ENCODE data around the gene TDO2. TPM values are rescaled to one million over a fixed set of nuclear protein-coding genes. Genes with fewer than 3 reads are reported as not detected.

TDO2 gene
- total and polyA plus RNA-seq, 8 donors = 7.4 to 52.4 (median 29.8) TPM

- no peaks in the 10 kb centered on the region for H3K36me3 ChIP-seq
- no peaks in the 10 kb centered on the region for H3K4me1 ChIP-seq
- no peak for DNase-seq
- H3K27me3 ChIP-seq = no peaks in the 10 kb centered on the region
- ATAC-seq = no peak
- H3K27ac ChIP-seq = no peak overlapping the region
- intact Hi-C loops (cut with DNase I) = no loop called here
- TF ChIP-seq, protein P1, sequence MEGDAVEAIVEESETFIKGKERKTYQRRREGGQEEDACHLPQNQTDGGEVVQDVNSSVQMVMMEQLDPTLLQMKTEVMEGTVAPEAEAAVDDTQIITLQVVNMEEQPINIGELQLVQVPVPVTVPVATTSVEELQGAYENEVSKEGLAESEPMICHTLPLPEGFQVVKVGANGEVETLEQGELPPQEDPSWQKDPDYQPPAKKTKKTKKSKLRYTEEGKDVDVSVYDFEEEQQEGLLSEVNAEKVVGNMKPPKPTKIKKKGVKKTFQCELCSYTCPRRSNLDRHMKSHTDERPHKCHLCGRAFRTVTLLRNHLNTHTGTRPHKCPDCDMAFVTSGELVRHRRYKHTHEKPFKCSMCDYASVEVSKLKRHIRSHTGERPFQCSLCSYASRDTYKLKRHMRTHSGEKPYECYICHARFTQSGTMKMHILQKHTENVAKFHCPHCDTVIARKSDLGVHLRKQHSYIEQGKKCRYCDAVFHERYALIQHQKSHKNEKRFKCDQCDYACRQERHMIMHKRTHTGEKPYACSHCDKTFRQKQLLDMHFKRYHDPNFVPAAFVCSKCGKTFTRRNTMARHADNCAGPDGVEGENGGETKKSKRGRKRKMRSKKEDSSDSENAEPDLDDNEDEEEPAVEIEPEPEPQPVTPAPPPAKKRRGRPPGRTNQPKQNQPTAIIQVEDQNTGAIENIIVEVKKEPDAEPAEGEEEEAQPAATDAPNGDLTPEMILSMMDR (IDR thresholded peaks at IDR 0.05) = no peak
- H3K4me3 ChIP-seq = no peak overlapping the region
- no peaks in the 10 kb centered on the region for H3K9me3 ChIP-seq
Observed at GRCh38 chr4:155911905-155912304, 8.4 kb downstream of the TDO2 start.

GRCh38 chr4:155914782-155915181, 11.3 kb downstream of the TDO2 start:
- intact Hi-C loops (cut with DNase I) = no loop called here
- Histone ChIP-seq H3K36me3 (no peaks in the 10 kb centered on the region), H3K4me1 (no peaks in the 10 kb centered on the region), H3K27me3 (no peaks in the 10 kb centered on the region), H3K9me3 (no peaks in the 10 kb centered on the region), H3K4me3 (no peak overlapping the region), H3K27ac (no peak overlapping the region)
- TF ChIP-seq, protein P1 (IDR thresholded peaks at IDR 0.05) = no peak
- ATAC-seq = no peak
- DNase-seq = no peak

- Histone ChIP-seq H3K4me1 (no peaks in the 10 kb centered on the region), H3K27ac (no peak overlapping the region), H3K27me3 (no peaks in the 10 kb centered on the region), H3K4me3 (no peak overlapping the region), H3K9me3 (no peaks in the 10 kb centered on the region), H3K36me3 (peaks cover 0 to 13% of the 10 kb centered on the region in 2 donors)
- DNase-seq (no peak), ATAC-seq (no peak)
- TF ChIP-seq, protein P1 (IDR thresholded peaks at IDR 0.05) = no peak
- intact Hi-C loops (cut with DNase I) = no loop called here
Observed at GRCh38 chr4:155921597-155921996, 18.1 kb downstream of the TDO2 start.

DNA sequence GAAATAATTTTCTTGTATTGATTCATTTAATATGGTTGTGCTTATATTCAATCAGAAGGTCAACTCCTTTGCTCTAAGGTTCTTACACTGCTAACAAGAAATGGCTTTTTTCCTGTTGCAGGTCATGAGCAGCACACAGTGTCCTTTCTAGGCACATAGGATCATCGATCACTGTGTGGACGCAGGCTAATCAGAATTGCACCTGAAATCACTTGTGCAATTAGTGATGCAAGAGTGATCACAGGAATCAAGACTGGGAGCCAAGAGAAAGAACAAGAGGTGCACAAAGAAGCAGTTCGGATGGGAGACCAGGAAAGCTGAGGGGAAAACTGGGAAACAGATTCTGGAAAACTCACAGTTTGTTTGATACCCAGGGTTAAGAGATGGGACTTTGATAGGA, 21.1 kb downstream of the TDO2 start:
- no peak overlapping the region for H3K27ac ChIP-seq
- peaks cover 0 to 3% of the 10 kb centered on the region in 2 donors for H3K9me3 ChIP-seq
- DNase-seq = no peak
- TF ChIP-seq, protein P1 (IDR thresholded peaks at IDR 0.05) = no peak
- no peak overlapping the region for H3K4me3 ChIP-seq
- peaks cover 0 to 26% of the 10 kb centered on the region in 2 donors for H3K36me3 ChIP-seq
- no peaks in the 10 kb centered on the region for H3K4me1 ChIP-seq
- no peak for ATAC-seq
- H3K27me3 ChIP-seq = no peaks in the 10 kb centered on the region
- intact Hi-C loops (cut with DNase I) = no loop called here

DNA sequence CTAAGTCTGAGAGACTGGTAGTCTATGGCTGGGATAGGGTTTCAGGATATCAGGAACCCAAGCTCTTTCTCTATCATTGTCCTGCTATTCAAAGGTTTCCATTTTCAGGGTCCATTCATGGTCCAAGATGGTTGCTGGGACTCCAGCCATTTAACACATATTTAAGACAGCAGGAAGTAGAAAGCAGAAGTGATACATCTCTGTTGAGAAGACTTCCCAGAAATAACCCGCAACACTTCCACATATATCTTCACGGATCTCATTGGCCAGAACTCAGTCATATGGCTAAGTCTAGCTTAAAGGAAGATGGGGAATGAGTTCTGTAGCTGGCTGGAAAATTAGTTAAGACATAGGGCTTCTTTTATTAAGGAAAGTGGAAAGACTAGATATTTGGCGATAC, 26.3 kb downstream of the TDO2 start:
- no peaks in the 10 kb centered on the region for H3K4me1 ChIP-seq
- no peaks in the 10 kb centered on the region for H3K27me3 ChIP-seq
- H3K4me3 ChIP-seq = no peak overlapping the region
- H3K9me3 ChIP-seq = peaks cover 0 to 3% of the 10 kb centered on the region in 2 donors
- peaks cover 0 to 26% of the 10 kb centered on the region in 2 donors for H3K36me3 ChIP-seq
- no peak overlapping the region for H3K27ac ChIP-seq
- TF ChIP-seq, protein P1 (IDR thresholded peaks at IDR 0.05) = no peak
- DNase-seq (no peak), ATAC-seq (no peak)
- intact Hi-C loops (cut with DNase I) = no loop called here

Data from left lung (tissue), 10 donors.